Left lung (tissue), 10 donors: Measurements from ENCODE around the gene PHLDB3. TPM values are rescaled to one million over a fixed set of nuclear protein-coding genes. Genes with fewer than 3 reads are reported as not detected.
A peak's percentile ranks its signal among the peaks of the same experiment; 100 is the strongest.

Experiments used
- ATAC-seq: fragments of 200-7000 bp; cut with Tn5 transposase; one replicate; pipeline ENCODE4 v1.9.1; 2020; ENCODE audit warnings: moderate library complexity
- DNase-seq, 4 donors: peaks; one replicate each; pipeline ENCODE4 v3.0.0-alpha.2; 2013 to 2020
- H3K27ac ChIP-seq, 2 donors: fragments of 200-600 bp; sonication (generic) in 1 of 2; one replicate each; pipeline versions ENCODE4 v1.5.0 to v1.8.0; 2020 to 2021
- H3K27me3 ChIP-seq, 2 donors: fragments of 200-600 bp; sonication (generic) in 1 of 2; one replicate each; pipeline versions ENCODE4 v1.5.0 to v1.8.0; 2020 to 2021
- H3K36me3 ChIP-seq, 2 donors: fragments of 200-600 bp; sonication (generic) in 1 of 2; one replicate each; pipeline versions ENCODE4 v1.5.0 to v1.8.0; 2020 to 2021
- H3K4me1 ChIP-seq, 2 donors: fragments of 200-600 bp; one replicate each; pipeline ENCODE4 v1.8.0; 2021
- H3K4me3 ChIP-seq, 2 donors: fragments of 200-600 bp; sonication (generic) in 1 of 2; one replicate each; pipeline versions ENCODE4 v1.5.0 to v1.8.0; 2020 to 2021; ENCODE audit warnings: mild to moderate bottlenecking in 1 of 2
- H3K9me3 ChIP-seq, 2 donors: fragments of 200-600 bp; sonication (generic) in 1 of 2; one replicate each; pipeline versions ENCODE4 v1.5.0 to v1.8.0; 2020 to 2021
- CTCF ChIP-seq, 2 donors: fragments of 200-600 bp; sonication (generic) in 1 of 2; IDR thresholded peaks; one replicate each; pipeline versions ENCODE4 v1.5.0 to v1.8.0; 2021; ENCODE audit warnings: antibody characterized with exemption in 2 of 2
- intact Hi-C, 2 donors: fragments of 100-400 bp; cut with DNase I; formaldehyde crosslinking; loops; one replicate each; pipeline versions ENCODE4 v1.11.2 to v1.14.2; 2022
- polyA plus RNA-seq, 6 donors: library from polyadenylated mRNA; unstranded; fragments of 120-200 nt; gene quantifications; one replicate each; pipeline ENCODE4 v1.2.1, GENCODE V29; 2013; ENCODE audit not compliant: insufficient read length in 6 of 6
- total RNA-seq, 2 donors: library from RNA; stranded (reverse); fragmentation: NEBNext Ultra II Directional; extraction: Animal tissue kit (Norgen Biotek cat#: 25700); gene quantifications; one replicate each; pipeline ENCODE4 v1.2.1, GENCODE V29; 2021
- donor health status: DM: no; HTN: yes; CAD: no.
- donor health status: DM: no; HTN: no; CAD: no.

Gene PHLDB3
- total and polyA plus RNA-seq, 8 donors = 4.5 to 13.3 (median 9.8) TPM

- Histone ChIP-seq H3K36me3 (peaks cover 0 to 6% of the 10 kb centered on the region in 2 donors), H3K9me3 (no peaks in the 10 kb centered on the region), H3K27ac (peak overlapping the region; percentile 90), H3K27me3 (no peaks in the 10 kb centered on the region), H3K4me1 (peaks cover 0 to 26% of the 10 kb centered on the region in 2 donors), H3K4me3 (peak overlapping the region; percentile 55 to 58)
- DNase-seq (peak; percentile 3 to 79 (median 64)), ATAC-seq (peak; percentile 13)
- intact Hi-C loops = no loop called here
- TF ChIP-seq CTCF (IDR thresholded peaks at IDR 0.05) = no peak
Measured at GRCh38 chr19:43532571-43532961, 28.0 kb upstream of the PHLDB3 start.

DNA sequence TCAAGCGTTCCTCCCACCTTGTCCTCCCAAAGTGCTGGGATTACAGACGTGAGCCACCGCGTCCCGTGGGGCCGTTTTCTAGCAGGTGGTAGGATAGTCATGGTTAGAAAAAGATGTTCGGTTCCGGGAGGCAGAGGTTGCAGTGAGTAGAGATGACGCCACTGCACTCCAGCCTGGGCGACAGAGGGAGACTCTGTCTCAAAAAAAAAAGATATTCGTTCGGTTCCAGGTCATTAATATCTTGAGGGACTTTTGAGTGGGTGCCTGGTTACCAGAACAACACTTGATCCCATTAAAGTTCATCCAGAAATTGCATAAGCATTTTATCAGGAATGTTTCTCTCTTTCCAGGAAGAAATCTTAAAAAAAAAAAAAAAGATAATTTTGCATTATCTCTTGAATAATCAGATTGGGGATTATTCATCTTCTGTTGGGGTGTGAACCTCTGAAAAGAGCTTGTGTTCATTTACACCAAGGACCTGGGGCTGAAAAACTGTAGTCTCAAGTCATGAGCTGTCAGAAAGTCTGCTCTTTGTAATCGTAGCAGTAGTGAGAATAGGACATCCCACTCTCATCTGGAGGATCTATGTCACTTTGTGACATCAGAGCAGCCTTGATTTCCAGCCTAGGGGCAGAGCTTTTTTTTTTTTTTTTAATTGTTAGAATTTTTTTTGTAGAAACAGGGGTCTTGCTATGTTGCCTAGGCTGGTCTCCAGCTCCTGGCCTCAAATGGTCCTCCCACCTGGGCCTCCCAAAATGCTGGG, 23.5 kb upstream of the PHLDB3 start:
- DNase-seq (peak in 1 of 4 donors; percentile 54), ATAC-seq (no peak)
- Histone ChIP-seq H3K9me3 (no peaks in the 10 kb centered on the region), H3K4me3 (peak overlapping the region; percentile 83 to 92), H3K36me3 (no peaks in the 10 kb centered on the region), H3K4me1 (peaks cover 19 to 40% of the 10 kb centered on the region in 2 donors), H3K27me3 (no peaks in the 10 kb centered on the region), H3K27ac (peak overlapping the region; percentile 82 to 84)
- intact Hi-C loops = loop anchor here in 1 of 2 donors (10.0 kb wide), 1 partner anchor 83 kb away; no protein-coding TSS in a partner anchor
- no peak for TF ChIP-seq CTCF (IDR thresholded peaks at IDR 0.05)

GRCh38 chr19:43526884-43527859, 22.6 kb upstream of the PHLDB3 start, which contains the start of gene ETHE1:
Gene ETHE1 (minus strand): TSS chr19:43527201. CDS start chr19:43527177, 24 bp downstream.
- intact Hi-C loops = loop anchor here in 1 of 2 donors (10.0 kb wide), 1 partner anchor 82 kb away; no protein-coding TSS in a partner anchor

More at GRCh38 chr19:43526884-43527859, 22.6 kb upstream of the PHLDB3 start, which contains the start of gene ETHE1:
- TF ChIP-seq CTCF (IDR thresholded peaks at IDR 0.05) = no peak
- DNase-seq (peak; percentile 69 to 99 (median 81)), ATAC-seq (peak; percentile 93)
- Histone ChIP-seq H3K27ac (peak within 1 kb of the TSS; percentile 82 to 84), H3K36me3 (no peaks in the 10 kb centered on the region), H3K27me3 (no peaks in the 10 kb centered on the region), H3K9me3 (no peaks in the 10 kb centered on the region), H3K4me1 (peaks cover 19 to 32% of the 10 kb centered on the region in 2 donors), H3K4me3 (peak within 1 kb of the TSS; percentile 83 to 92)
